ENCODE data around the gene SLX4. TPM values are rescaled to one million over a fixed set of nuclear protein-coding genes. Genes with fewer than 3 reads are reported as not detected.

Gene SLX4
- total RNA-seq, 1 experiment from 2014 or later, result 7.0 TPM

GRCh38 chr16:3651461-3652372, 40.3 kb upstream of the SLX4 start:
- ChIA-PET CTCF (no interaction called here), POLR2A (no interaction called here), RAD21 (ENCODE audit: low non-redundant PET in 1 of 2, low total read pairs in 2 of 2, uncharacterized antibody in 2 of 2, unreplicated experiment in 2 of 2) (no interaction called here)
- H3K9me3 ChIP-seq (ENCODE audit: control insufficient read depth in 1 of 2, insufficient read depth in 1 of 2, low read depth in 1 of 2, low read length in 2 of 2), result no peaks in the 10 kb centered on the region
- no peaks in the 10 kb centered on the region for H3K9me2 ChIP-seq (ENCODE audit: insufficient read depth)
- H3K36me3 ChIP-seq (ENCODE audit: control insufficient read depth in 1 of 2, insufficient read depth in 2 of 2, low read length in 2 of 2), result peaks cover 6 to 9% of the 10 kb centered on the region in 2 experiments; a peak in 3 of 4 replicates
- DNase-seq (ENCODE audit: low read depth, low spot score) (no peak), ATAC-seq (no peak)
- H3K27me3 ChIP-seq (ENCODE audit: insufficient read depth, low read length), result no peaks in the 10 kb centered on the region
- no peak overlapping the region for H3K4me3 ChIP-seq (replicated peaks in 1 of 2; ENCODE audit: low read depth in 1 of 2, low read length in 2 of 2)
- no peak overlapping the region for H2AFZ ChIP-seq (ENCODE audit: low read depth, low read length, poor library complexity, severe bottlenecking)
- no TSS peak for BruUV-seq (replicated peaks)
- no peak overlapping the region for H3K9ac ChIP-seq (ENCODE audit: low read length)
- no peaks in the 10 kb centered on the region for H3K79me2 ChIP-seq (ENCODE audit: insufficient read depth, low read length)
- H4K20me1 ChIP-seq (ENCODE audit: insufficient read depth), result 0 out of 2 replicates have a peak, but pooled peaks cover 3% of the 10 kb centered on the region
- TF ChIP-seq ELF1 (IDR thresholded peaks at IDR 0.05; ENCODE audit: borderline replicate concordance, low read depth) (no peak), CBX3 (IDR thresholded peaks at IDR 0.05; ENCODE audit: low read depth) (no peak), JUND (IDR thresholded peaks at IDR 0.05) (no peak), YY1 (IDR thresholded peaks at IDR 0.05; ENCODE audit: extremely low read depth, insufficient replicate concordance, low read depth, low read length) (no peak), POLR2A (IDR thresholded peaks at IDR 0.05; ENCODE audit: borderline replicate concordance, extremely low read depth, insufficient read depth, insufficient read length) (no peak), EGR1 (IDR thresholded peaks at IDR 0.05; ENCODE audit: low read depth) (no peak), ZFX (IDR thresholded peaks at IDR 0.05) (no peak)
- TF ChIP-seq, protein P1, sequence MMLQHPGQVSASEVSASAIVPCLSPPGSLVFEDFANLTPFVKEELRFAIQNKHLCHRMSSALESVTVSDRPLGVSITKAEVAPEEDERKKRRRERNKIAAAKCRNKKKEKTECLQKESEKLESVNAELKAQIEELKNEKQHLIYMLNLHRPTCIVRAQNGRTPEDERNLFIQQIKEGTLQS (IDR thresholded peaks at IDR 0.05), result no peak
- H3K4me1 ChIP-seq (ENCODE audit: control insufficient read depth in 1 of 2, insufficient read depth in 2 of 2, low read length in 2 of 2), result peaks cover 16 to 17% of the 10 kb centered on the region in 2 experiments
- H3K4me2 ChIP-seq (ENCODE audit: low read length), result no peak overlapping the region
- H3K27ac ChIP-seq (ENCODE audit: low read depth, low read length), result no peak overlapping the region
- intact Hi-C loops (cut with micrococcal nuclease), result no loop called here

DNA sequence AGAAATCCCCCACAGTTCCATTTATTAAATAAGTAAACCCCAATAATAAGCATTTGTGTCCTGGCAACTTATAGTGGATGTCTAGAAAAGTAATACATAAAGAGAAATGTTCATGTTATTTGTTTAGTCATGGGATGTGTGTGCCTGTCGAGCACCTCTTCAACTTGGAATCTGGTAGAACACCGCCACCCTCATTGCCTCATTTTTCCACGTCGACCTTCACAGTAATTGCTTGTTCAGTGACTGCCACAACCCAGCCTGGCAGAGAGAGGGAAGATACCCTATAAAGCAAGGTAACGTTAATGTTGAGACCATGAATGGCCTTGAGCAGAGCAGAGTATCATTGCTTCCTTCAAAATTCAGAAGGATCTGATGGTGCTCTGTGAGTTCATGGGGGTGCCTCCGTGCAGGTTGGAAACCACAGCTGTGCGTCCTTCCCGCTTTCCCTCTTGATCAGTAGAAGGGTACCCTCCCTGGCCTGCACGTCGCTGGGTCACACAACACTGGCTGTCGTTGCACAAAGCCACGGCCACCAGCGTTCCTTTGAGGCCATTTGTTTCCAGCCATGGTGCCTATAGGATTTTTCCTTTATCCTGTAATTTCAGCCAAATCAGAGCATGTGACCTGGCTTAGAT, 39.3 kb upstream of the SLX4 start:
- H3K9ac ChIP-seq (ENCODE audit: low read length), result no peak overlapping the region
- no TSS peak for BruUV-seq (replicated peaks)
- POLR2A ChIA-PET, result no interaction called here
- H3K4me2 ChIP-seq (ENCODE audit: low read length), result no peak overlapping the region
- 0 out of 2 replicates have a peak, but pooled peaks cover 3% of the 10 kb centered on the region for H4K20me1 ChIP-seq (ENCODE audit: insufficient read depth)
- H3K9me2 ChIP-seq (ENCODE audit: insufficient read depth), result no peaks in the 10 kb centered on the region
- DNase-seq (ENCODE audit: low read depth, low spot score), result no peak
- H3K9me3 ChIP-seq (ENCODE audit: control insufficient read depth in 1 of 2, insufficient read depth in 1 of 2, low read depth in 1 of 2, low read length in 2 of 2), result no peaks in the 10 kb centered on the region
- H3K79me2 ChIP-seq (ENCODE audit: insufficient read depth, low read length), result no peaks in the 10 kb centered on the region
- TF ChIP-seq MAX (IDR thresholded peaks at IDR 0.05) (no peak), TCF7L2 (IDR thresholded peaks at IDR 0.05; ENCODE audit: borderline replicate concordance, extremely low read depth, insufficient read depth, insufficient read length) (no peak), EZH2 (IDR thresholded peaks at IDR 0.05) (no peak), POLR2A (IDR thresholded peaks at IDR 0.05; ENCODE audit: borderline replicate concordance, extremely low read depth, insufficient read depth, insufficient read length) (no peak), SIN3A (IDR thresholded peaks at IDR 0.05; ENCODE audit: low read depth) (no peak), REST (IDR thresholded peaks at IDR 0.05; ENCODE audit: low read depth) (no peak), FOSL1 (IDR thresholded peaks at IDR 0.05; ENCODE audit: low read depth) (no peak)
- CTCF ChIA-PET, result no interaction called here
- intact Hi-C loops (cut with micrococcal nuclease), result no loop called here
- H3K27ac ChIP-seq (ENCODE audit: low read depth, low read length), result no peak overlapping the region
- no peak for ATAC-seq
- no peak overlapping the region for H2AFZ ChIP-seq (ENCODE audit: low read depth, low read length, poor library complexity, severe bottlenecking)
- no peak overlapping the region for H3K4me3 ChIP-seq (replicated peaks in 1 of 2; ENCODE audit: low read depth in 1 of 2, low read length in 2 of 2)
- RAD21 ChIA-PET (ENCODE audit: low non-redundant PET in 1 of 2, low total read pairs in 2 of 2, uncharacterized antibody in 2 of 2, unreplicated experiment in 2 of 2), result no interaction called here
- H3K36me3 ChIP-seq (ENCODE audit: control insufficient read depth in 1 of 2, insufficient read depth in 2 of 2, low read length in 2 of 2), result peaks cover 5 to 6% of the 10 kb centered on the region in 2 experiments; a peak in 3 of 4 replicates
- peaks cover 26% of the 10 kb centered on the region in 2 experiments for H3K4me1 ChIP-seq (ENCODE audit: control insufficient read depth in 1 of 2, insufficient read depth in 2 of 2, low read length in 2 of 2)
- no peaks in the 10 kb centered on the region for H3K27me3 ChIP-seq (ENCODE audit: insufficient read depth, low read length)
